GM12878 (cell line): Measurements from ENCODE around the gene ZNF10. TPM values are rescaled to one million over a fixed set of nuclear protein-coding genes. Genes with fewer than 3 reads are reported as not detected.

ENCODE experiments used
- polyA plus RNA-seq, 11 experiments: library from polyadenylated mRNA; depleted of rRNA in 4 of 11; unstranded in 6 of 11; stranded (reverse) in 5 of 11; fragments of >200 nt; fragmentation: Nextera tagmentation in 4 of 11; fragmentation: Illumina TruSeq in 1 of 11; extraction: Ambion mirVana in 4 of 11; extraction: Trizol in 1 of 11; gene quantifications; 1 replicate in 1 of 11; 2 replicates in 10 of 11; pipeline versions ENCODE4 v1.2.1 to v1.2.3, GENCODE V29; 2011 to 2016; ENCODE audit warnings: inconsistent platforms in 2 of 11, missing spikeins in 2 of 11, low read depth in 1 of 11
- total RNA-seq, 4 experiments: library from RNA; depleted of rRNA in 3 of 4; stranded (reverse); fragments of >200 nt in 3 of 4; fragmentation: Illumina TruSeq in 1 of 4; extraction: Trizol in 1 of 4; gene quantifications; 2 replicates each; pipeline versions ENCODE4 v1.2.1 to v1.2.3, GENCODE V29; 2013 to 2021

The ZNF10 gene
- total and polyA plus RNA-seq, 10 of the 15 experiments (the other 5 are each of a cell fraction or from before 2014, with no cell fraction given), result 1.7 to 4.2 (median 2.9) TPM

Other genes starting within 250 kb of the ZNF10 start
Only the 7 nearest of the 8 such genes appear.
- 2.9 and 3.1 TPM in 2 replicates for gene ZNF605, start 174.3 kb upstream of the ZNF10 start, total RNA-seq (2014; rRNA removed)
- gene ZNF605, start 174.3 kb upstream of the ZNF10 start, total RNA-seq (2014; rRNA removed; fragmentation: Illumina TruSeq; extraction: Trizol), result 3.8 and 5.4 TPM in 2 replicates
- gene ZNF605, start 174.3 kb upstream of the ZNF10 start, total RNA-seq (2021), result 3.6 and 3.8 TPM in 2 replicates
- gene ZNF605, start 174.3 kb upstream of the ZNF10 start, polyA plus RNA-seq (2011; rRNA removed), result 4.8 and 10.1 TPM in 2 replicates
- 3.3 and 3.7 TPM in 2 replicates for gene ZNF605, start 174.3 kb upstream of the ZNF10 start, polyA plus RNA-seq (2014; fragmentation: Illumina TruSeq; extraction: Trizol)
- gene ZNF605, start 174.3 kb upstream of the ZNF10 start, polyA plus RNA-seq (2014; fragmentation: Nextera tagmentation; extraction: Ambion mirVana), result 1 to 10 TPM in 1 of 2 experiments, under 1 TPM in 1; 0.95 to 1.3 TPM
- gene ZNF605, start 174.3 kb upstream of the ZNF10 start, polyA plus RNA-seq (2014; rRNA removed), result 2.0 and 2.1 TPM in 2 replicates
- 1 to 10 TPM; 1.5 to 1.6 TPM for gene ZNF605, start 174.3 kb upstream of the ZNF10 start, polyA plus RNA-seq (2016; fragmentation: Nextera tagmentation; extraction: Ambion mirVana)
- gene ZNF26, start 144.3 kb upstream of the ZNF10 start, total RNA-seq (2014; rRNA removed), result 7.2 and 17.1 TPM in 2 replicates
- 8.6 and 9.1 TPM in 2 replicates for gene ZNF26, start 144.3 kb upstream of the ZNF10 start, total RNA-seq (2014; rRNA removed; fragmentation: Illumina TruSeq; extraction: Trizol)
- gene ZNF26, start 144.3 kb upstream of the ZNF10 start, total RNA-seq (2021), result 13.4 and 14.1 TPM in 2 replicates
- 11.0 and 16.5 TPM in 2 replicates for gene ZNF26, start 144.3 kb upstream of the ZNF10 start, polyA plus RNA-seq (2011; rRNA removed)
- gene ZNF26, start 144.3 kb upstream of the ZNF10 start, polyA plus RNA-seq (2014; fragmentation: Illumina TruSeq; extraction: Trizol), result 5.7 and 7.4 TPM in 2 replicates
- 1 to 10 TPM in 1 of 2 experiments, under 1 TPM in 1; 1.00 to 1.4 TPM for gene ZNF26, start 144.3 kb upstream of the ZNF10 start, polyA plus RNA-seq (2014; fragmentation: Nextera tagmentation; extraction: Ambion mirVana)
- 15.4 and 17.1 TPM in 2 replicates for gene ZNF26, start 144.3 kb upstream of the ZNF10 start, polyA plus RNA-seq (2014; rRNA removed)
- 10 to 100 TPM in 1 of 2 experiments, 1 to 10 TPM in 1; 9.9 to 11.5 TPM for gene ZNF26, start 144.3 kb upstream of the ZNF10 start, polyA plus RNA-seq (2016; fragmentation: Nextera tagmentation; extraction: Ambion mirVana)
- 14.9 and 18.7 TPM in 2 replicates for gene ZNF84, start 93.1 kb upstream of the ZNF10 start, total RNA-seq (2014; rRNA removed)
- 25.7 and 26.1 TPM in 2 replicates for gene ZNF84, start 93.1 kb upstream of the ZNF10 start, total RNA-seq (2014; rRNA removed; fragmentation: Illumina TruSeq; extraction: Trizol)
- 16.2 and 19.8 TPM in 2 replicates for gene ZNF84, start 93.1 kb upstream of the ZNF10 start, total RNA-seq (2021)
- 35.3 and 53.8 TPM in 2 replicates for gene ZNF84, start 93.1 kb upstream of the ZNF10 start, polyA plus RNA-seq (2011; rRNA removed)
- gene ZNF84, start 93.1 kb upstream of the ZNF10 start, polyA plus RNA-seq (2014; fragmentation: Illumina TruSeq; extraction: Trizol), result 21.7 and 26.0 TPM in 2 replicates
- gene ZNF84, start 93.1 kb upstream of the ZNF10 start, polyA plus RNA-seq (2014; fragmentation: Nextera tagmentation; extraction: Ambion mirVana), result 10 to 100 TPM; 10.4 to 11.9 TPM
- 14.0 and 14.6 TPM in 2 replicates for gene ZNF84, start 93.1 kb upstream of the ZNF10 start, polyA plus RNA-seq (2014; rRNA removed)
- gene ZNF84, start 93.1 kb upstream of the ZNF10 start, polyA plus RNA-seq (2016; fragmentation: Nextera tagmentation; extraction: Ambion mirVana), result 10 to 100 TPM; 16.2 to 17.0 TPM
- gene ZNF140, start 49.7 kb upstream of the ZNF10 start, total RNA-seq (2014; rRNA removed), result 17.7 and 23.7 TPM in 2 replicates
- 15.3 TPM in 2 replicates for gene ZNF140, start 49.7 kb upstream of the ZNF10 start, total RNA-seq (2014; rRNA removed; fragmentation: Illumina TruSeq; extraction: Trizol)
- gene ZNF140, start 49.7 kb upstream of the ZNF10 start, total RNA-seq (2021), result 11.1 and 11.5 TPM in 2 replicates
- gene ZNF140, start 49.7 kb upstream of the ZNF10 start, polyA plus RNA-seq (2011; rRNA removed), result 21.2 and 30.5 TPM in 2 replicates
- 14.7 and 18.2 TPM in 2 replicates for gene ZNF140, start 49.7 kb upstream of the ZNF10 start, polyA plus RNA-seq (2014; fragmentation: Illumina TruSeq; extraction: Trizol)
- gene ZNF140, start 49.7 kb upstream of the ZNF10 start, polyA plus RNA-seq (2014; fragmentation: Nextera tagmentation; extraction: Ambion mirVana), result 1 to 10 TPM; 6.8 to 7.4 TPM
- gene ZNF140, start 49.7 kb upstream of the ZNF10 start, polyA plus RNA-seq (2014; rRNA removed), result 9.2 TPM in 2 replicates
- gene ZNF140, start 49.7 kb upstream of the ZNF10 start, polyA plus RNA-seq (2016; fragmentation: Nextera tagmentation; extraction: Ambion mirVana), result 10 to 100 TPM; 14.6 to 15.9 TPM
- 0.85 and 1.0 TPM in 2 replicates for gene ZNF891, start 353 bp upstream of the ZNF10 start, total RNA-seq (2014; rRNA removed)
- gene ZNF891, start 353 bp upstream of the ZNF10 start, total RNA-seq (2014; rRNA removed; fragmentation: Illumina TruSeq; extraction: Trizol), result 1.1 and 1.2 TPM in 2 replicates
- gene ZNF891, start 353 bp upstream of the ZNF10 start, total RNA-seq (2021), result 0.74 and 0.90 TPM in 2 replicates
- 0.80 and 1.4 TPM in 2 replicates for gene ZNF891, start 353 bp upstream of the ZNF10 start, polyA plus RNA-seq (2011; rRNA removed)
- gene ZNF891, start 353 bp upstream of the ZNF10 start, polyA plus RNA-seq (2014; fragmentation: Illumina TruSeq; extraction: Trizol), result 0.79 and 1.1 TPM in 2 replicates
- under 1 TPM; 0.20 to 0.29 TPM for gene ZNF891, start 353 bp upstream of the ZNF10 start, polyA plus RNA-seq (2014; fragmentation: Nextera tagmentation; extraction: Ambion mirVana)
- 0.59 and 0.66 TPM in 2 replicates for gene ZNF891, start 353 bp upstream of the ZNF10 start, polyA plus RNA-seq (2014; rRNA removed)
- under 1 TPM; 0.28 to 0.45 TPM for gene ZNF891, start 353 bp upstream of the ZNF10 start, polyA plus RNA-seq (2016; fragmentation: Nextera tagmentation; extraction: Ambion mirVana)
- gene ZNF268, start 50.9 kb downstream of the ZNF10 start, total RNA-seq (2014; rRNA removed), result 17.1 and 23.2 TPM in 2 replicates
- gene ZNF268, start 50.9 kb downstream of the ZNF10 start, total RNA-seq (2014; rRNA removed; fragmentation: Illumina TruSeq; extraction: Trizol), result 18.8 and 20.1 TPM in 2 replicates
- 16.2 and 16.6 TPM in 2 replicates for gene ZNF268, start 50.9 kb downstream of the ZNF10 start, total RNA-seq (2021)
- 15.1 and 16.6 TPM in 2 replicates for gene ZNF268, start 50.9 kb downstream of the ZNF10 start, polyA plus RNA-seq (2011; rRNA removed)
- 12.0 and 12.3 TPM in 2 replicates for gene ZNF268, start 50.9 kb downstream of the ZNF10 start, polyA plus RNA-seq (2014; fragmentation: Illumina TruSeq; extraction: Trizol)
- gene ZNF268, start 50.9 kb downstream of the ZNF10 start, polyA plus RNA-seq (2014; fragmentation: Nextera tagmentation; extraction: Ambion mirVana), result 10 to 100 TPM in 1 of 2 experiments, 1 to 10 TPM in 1; 9.4 to 11.4 TPM
- 11.1 and 14.2 TPM in 2 replicates for gene ZNF268, start 50.9 kb downstream of the ZNF10 start, polyA plus RNA-seq (2014; rRNA removed)
- 10 to 100 TPM; 15.4 to 17.6 TPM for gene ZNF268, start 50.9 kb downstream of the ZNF10 start, polyA plus RNA-seq (2016; fragmentation: Nextera tagmentation; extraction: Ambion mirVana)
- not detected in 2 replicates for gene ANHX, start 105.2 kb downstream of the ZNF10 start, total RNA-seq (2014; rRNA removed)
- gene ANHX, start 105.2 kb downstream of the ZNF10 start, total RNA-seq (2014; rRNA removed; fragmentation: Illumina TruSeq; extraction: Trizol), result not detected in 2 replicates
- not detected in 2 replicates for gene ANHX, start 105.2 kb downstream of the ZNF10 start, total RNA-seq (2021)
- not detected in 2 replicates for gene ANHX, start 105.2 kb downstream of the ZNF10 start, polyA plus RNA-seq (2011; rRNA removed)
- not detected in 2 replicates for gene ANHX, start 105.2 kb downstream of the ZNF10 start, polyA plus RNA-seq (2014; fragmentation: Illumina TruSeq; extraction: Trizol)
- not detected for gene ANHX, start 105.2 kb downstream of the ZNF10 start, polyA plus RNA-seq (2014; fragmentation: Nextera tagmentation; extraction: Ambion mirVana)
- gene ANHX, start 105.2 kb downstream of the ZNF10 start, polyA plus RNA-seq (2014; rRNA removed), result not detected in 2 replicates
- not detected for gene ANHX, start 105.2 kb downstream of the ZNF10 start, polyA plus RNA-seq (2016; fragmentation: Nextera tagmentation; extraction: Ambion mirVana)